Cardiac muscle cell (in vitro differentiated cells and primary cell): ENCODE data around the gene IQCH. TPM values are rescaled to one million over a fixed set of nuclear protein-coding genes. Genes with fewer than 3 reads are reported as not detected.

Experiments
- DNase-seq, 2 donors: peaks; one replicate each; pipeline versions ENCODE4 v3.0.0 to v3.0.0-alpha.2; 2010 to 2017; ENCODE audit warnings: low read depth in 1 of 2, low spot score in 1 of 2
- H3K27ac ChIP-seq: fragments of 200-600 bp; sonication (generic); 2 replicates; pipeline ENCODE4 v1.5.1; 2016
- H3K27me3 ChIP-seq: fragments of 200-600 bp; sonication (generic); 2 replicates; pipeline ENCODE4 v1.6.0; 2016; ENCODE audit warnings: control low read depth
- H3K36me3 ChIP-seq: fragments of 200-600 bp; sonication (generic); 2 replicates; pipeline ENCODE4 v1.5.1; 2016; ENCODE audit warnings: control low read depth
- H3K4me1 ChIP-seq: fragments of 200-600 bp; sonication (generic); 2 replicates; pipeline ENCODE4 v1.8.1; 2017; ENCODE audit warnings: low read depth, mild to moderate bottlenecking, mixed run types
- H3K4me3 ChIP-seq: fragments of 200-600 bp; sonication (generic); 2 replicates; pipeline ENCODE4 v1.5.1; 2016; ENCODE audit warnings: mild to moderate bottlenecking
- H3K9me3 ChIP-seq: fragments of 200-600 bp; sonication (generic); 2 replicates; pipeline ENCODE4 v1.5.1; 2017; ENCODE audit warnings: low read depth, mild to moderate bottlenecking, control low read depth
- polyA plus RNA-seq: library from polyadenylated mRNA; unstranded; fragments of >200 nt; fragmentation: Nextera tagmentation; extraction: Ambion mirVana; gene quantifications from 2 replicates; pipeline ENCODE4 v1.2.1, GENCODE V29; 2016
- total RNA-seq: library from RNA; depleted of rRNA; stranded (reverse); fragments of >200 nt; gene quantifications from 2 replicates; pipeline ENCODE4 v1.2.3, GENCODE V29; 2016
- TF ChIP-seq, protein P1 (sequence below): IDR thresholded peaks from 2 replicates; pipeline ENCODE4 v1.5.1; 2012; ENCODE audit warnings: low read depth, mild to moderate bottlenecking, low read length

IQCH gene
- total and polyA plus RNA-seq, 2 experiments from 2014 or later = 5.9 to 6.9 TPM

GRCh38 chr15:67463488-67463887 is 208.9 kb downstream of the IQCH start:
- H3K36me3 ChIP-seq = no peaks in the 10 kb centered on the region
- H3K27me3 ChIP-seq = peaks cover 20% of the 10 kb centered on the region
- DNase-seq = no peak
- no peak overlapping the region for H3K27ac ChIP-seq
- no peaks in the 10 kb centered on the region for H3K4me1 ChIP-seq
- no peaks in the 10 kb centered on the region for H3K9me3 ChIP-seq
- TF ChIP-seq, protein P1, sequence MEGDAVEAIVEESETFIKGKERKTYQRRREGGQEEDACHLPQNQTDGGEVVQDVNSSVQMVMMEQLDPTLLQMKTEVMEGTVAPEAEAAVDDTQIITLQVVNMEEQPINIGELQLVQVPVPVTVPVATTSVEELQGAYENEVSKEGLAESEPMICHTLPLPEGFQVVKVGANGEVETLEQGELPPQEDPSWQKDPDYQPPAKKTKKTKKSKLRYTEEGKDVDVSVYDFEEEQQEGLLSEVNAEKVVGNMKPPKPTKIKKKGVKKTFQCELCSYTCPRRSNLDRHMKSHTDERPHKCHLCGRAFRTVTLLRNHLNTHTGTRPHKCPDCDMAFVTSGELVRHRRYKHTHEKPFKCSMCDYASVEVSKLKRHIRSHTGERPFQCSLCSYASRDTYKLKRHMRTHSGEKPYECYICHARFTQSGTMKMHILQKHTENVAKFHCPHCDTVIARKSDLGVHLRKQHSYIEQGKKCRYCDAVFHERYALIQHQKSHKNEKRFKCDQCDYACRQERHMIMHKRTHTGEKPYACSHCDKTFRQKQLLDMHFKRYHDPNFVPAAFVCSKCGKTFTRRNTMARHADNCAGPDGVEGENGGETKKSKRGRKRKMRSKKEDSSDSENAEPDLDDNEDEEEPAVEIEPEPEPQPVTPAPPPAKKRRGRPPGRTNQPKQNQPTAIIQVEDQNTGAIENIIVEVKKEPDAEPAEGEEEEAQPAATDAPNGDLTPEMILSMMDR = no peak
- no peak overlapping the region for H3K4me3 ChIP-seq

DNA sequence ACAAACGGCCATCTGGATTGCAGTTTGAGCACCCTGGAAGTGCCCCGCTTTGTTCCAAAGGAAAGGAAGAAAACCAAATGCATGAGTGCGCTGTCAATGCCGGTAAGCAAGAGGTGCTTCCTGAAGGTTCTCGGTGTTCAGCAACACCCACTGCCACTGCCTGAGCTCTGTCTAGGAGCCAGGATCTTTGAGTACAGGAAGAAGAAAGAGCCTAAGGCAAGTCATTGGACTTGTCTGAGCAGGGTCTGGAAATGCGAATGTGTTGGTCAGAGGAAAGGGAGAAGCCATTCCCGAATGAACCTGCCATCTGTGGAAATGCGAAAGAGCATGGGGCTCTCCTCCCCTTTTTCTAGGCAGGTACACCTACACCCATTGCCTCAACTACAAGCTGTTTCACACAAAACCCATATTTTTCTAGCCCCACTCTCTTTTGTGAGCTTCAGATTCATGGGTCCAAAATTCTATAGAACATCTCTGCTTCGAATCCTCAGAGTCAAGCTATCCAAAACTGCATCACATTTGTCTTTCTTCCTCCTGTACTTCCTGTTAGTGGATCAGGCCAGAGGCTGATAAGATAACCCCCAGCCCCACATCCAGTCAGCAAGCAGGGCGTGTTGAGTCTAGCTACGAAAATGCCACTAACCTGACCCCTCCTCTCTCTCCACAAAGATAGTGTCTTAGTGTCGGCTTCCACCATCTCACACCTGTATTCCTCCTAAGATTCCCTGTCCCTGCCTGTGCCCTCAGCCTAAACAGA is 210.8 kb downstream of the IQCH start:
- TF ChIP-seq, protein P1 = no peak
- no peaks in the 10 kb centered on the region for H3K36me3 ChIP-seq
- no peak overlapping the region for H3K4me3 ChIP-seq
- H3K9me3 ChIP-seq = no peaks in the 10 kb centered on the region
- no peak for DNase-seq
- peaks cover 26% of the 10 kb centered on the region for H3K27me3 ChIP-seq
- H3K4me1 ChIP-seq = no peaks in the 10 kb centered on the region
- no peak overlapping the region for H3K27ac ChIP-seq

GRCh38 chr15:67468416-67468815 is 213.8 kb downstream of the IQCH start:
- DNase-seq = no peak
- H3K9me3 ChIP-seq = no peaks in the 10 kb centered on the region
- no peak overlapping the region for H3K27ac ChIP-seq
- no peaks in the 10 kb centered on the region for H3K36me3 ChIP-seq
- H3K4me3 ChIP-seq = no peak overlapping the region
- H3K4me1 ChIP-seq = no peaks in the 10 kb centered on the region
- peaks cover 25% of the 10 kb centered on the region for H3K27me3 ChIP-seq
- TF ChIP-seq, protein P1 = no peak

DNA sequence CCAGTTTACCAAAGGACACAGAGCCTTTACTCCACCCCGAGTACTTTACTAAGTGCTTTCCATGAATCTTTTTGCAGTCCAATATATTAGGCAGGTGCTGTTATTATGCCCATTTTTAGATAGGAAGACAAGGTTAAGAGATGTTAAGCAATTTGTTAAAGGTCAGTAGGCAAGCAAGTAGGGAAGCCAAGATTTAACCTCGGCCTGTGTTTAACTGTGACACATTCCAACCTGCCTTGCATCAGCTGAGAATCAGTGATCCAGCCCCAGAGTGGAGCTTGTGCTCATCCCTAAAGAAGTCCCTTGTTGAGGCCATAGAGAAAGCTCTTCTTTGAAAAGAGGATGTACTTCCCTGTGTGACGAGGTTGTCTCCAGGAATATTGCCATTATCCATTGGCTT is 215.1 kb downstream of the IQCH start:
- Histone ChIP-seq H3K4me3 (no peak overlapping the region), H3K36me3 (no peaks in the 10 kb centered on the region), H3K27me3 (peaks cover 25% of the 10 kb centered on the region), H3K27ac (no peak overlapping the region), H3K9me3 (no peaks in the 10 kb centered on the region), H3K4me1 (no peaks in the 10 kb centered on the region)
- DNase-seq = no peak
- TF ChIP-seq, protein P1 = no peak

- peaks cover 20% of the 10 kb centered on the region for H3K27me3 ChIP-seq
- H3K4me3 ChIP-seq = no peak overlapping the region
- H3K36me3 ChIP-seq = no peaks in the 10 kb centered on the region
- DNase-seq = no peak
- TF ChIP-seq, protein P1 = no peak
- H3K4me1 ChIP-seq = peaks cover 5% of the 10 kb centered on the region
- no peaks in the 10 kb centered on the region for H3K9me3 ChIP-seq
- H3K27ac ChIP-seq = no peak overlapping the region
Observed at GRCh38 chr15:67472957-67473356, 218.4 kb downstream of the IQCH start.
